ENCODE data around the gene CD19.

GRCh38 chr16:28967156-28967555, 35.4 kb downstream of the CD19 start:
- TF ChIP-seq CTCF (IDR thresholded peaks at IDR 0.05): no peak
- no peak for TF ChIP-seq POLR2A (IDR thresholded peaks at IDR 0.05)

Measured in adrenal gland (tissue), 5 donors.